ENCODE results near the gene SPATA13.

GRCh38 chr13:24281188-24282008, 120.9 kb downstream of the SPATA13 start:
- no peak for TF ChIP-seq POLR2A (IDR thresholded peaks at IDR 0.05)
- no peak for TF ChIP-seq CTCF (IDR thresholded peaks at IDR 0.05)
